HG03159 (cell line): ENCODE results near the gene MTA1.

Experiments used
- ATAC-seq: cut with Tn5 transposase; IDR thresholded peaks from one replicate; pipeline ENCODE4 v1.9.1; 2021; ENCODE audit warnings: mild to moderate bottlenecking, moderate library complexity; ENCODE audit not compliant: unreplicated experiment

Gene MTA1

GRCh38 chr14:105473033-105473676, 53.5 kb downstream of the MTA1 start:
- no peak for ATAC-seq

- ATAC-seq, result no peak
These were observed 54.3 kb downstream of the MTA1 start for GRCh38 chr14:105473677-105474482.

GRCh38 chr14:105474483-105475268, 55.0 kb downstream of the MTA1 start, which contains the start of gene CRIP2:
Gene CRIP2 (plus strand): TSS chr14:105474821. CDS start chr14:105474863, 42 bp downstream.
- ATAC-seq, result no peak

GRCh38 chr14:105475269-105476096, 55.9 kb downstream of the MTA1 start:
- ATAC-seq, result no peak

GRCh38 chr14:105476097-105476830, 56.6 kb downstream of the MTA1 start:
- ATAC-seq, result no peak

GRCh38 chr14:105476831-105477659, 57.4 kb downstream of the MTA1 start:
- no peak for ATAC-seq

- ATAC-seq, result no peak
These were observed 58.2 kb downstream of the MTA1 start for GRCh38 chr14:105477660-105478397.

- no peak for ATAC-seq
These were observed 59.0 kb downstream of the MTA1 start for GRCh38 chr14:105478398-105479251.

GRCh38 chr14:105479431-105480158, 60.0 kb downstream of the MTA1 start:
- ATAC-seq, result no peak

GRCh38 chr14:105480199-105480746, 60.6 kb downstream of the MTA1 start:
- no peak for ATAC-seq

GRCh38 chr14:105480807-105481801, 61.5 kb downstream of the MTA1 start:
- peak; percentile 46 for ATAC-seq

GRCh38 chr14:105481886-105482457, 62.3 kb downstream of the MTA1 start:
- ATAC-seq, result peak; percentile 57

- no peak for ATAC-seq
These were observed 63.0 kb downstream of the MTA1 start for GRCh38 chr14:105482486-105483110.

GRCh38 chr14:105483300-105484068, 63.9 kb downstream of the MTA1 start:
- no peak for ATAC-seq
